Breast epithelium (tissue), 3 donors: ENCODE data around the gene APPL2.

Experiments used
- POLR2AphosphoS5 ChIP-seq, 3 donors: sonication (generic); formaldehyde crosslinking; IDR thresholded peaks; one replicate each; pipeline ENCODE4 v1.6.1; 2017; ENCODE audit warnings: antibody characterized with exemption in 3 of 3
- TF ChIP-seq, protein P1 (sequence below), 3 donors: fragments of 450-650 bp; IDR thresholded peaks; one replicate each; pipeline ENCODE4 v1.5.1; 2016 to 2017; ENCODE audit warnings: antibody characterized with exemption in 3 of 3, mild to moderate bottlenecking in 3 of 3, moderate library complexity in 3 of 3

DNA sequence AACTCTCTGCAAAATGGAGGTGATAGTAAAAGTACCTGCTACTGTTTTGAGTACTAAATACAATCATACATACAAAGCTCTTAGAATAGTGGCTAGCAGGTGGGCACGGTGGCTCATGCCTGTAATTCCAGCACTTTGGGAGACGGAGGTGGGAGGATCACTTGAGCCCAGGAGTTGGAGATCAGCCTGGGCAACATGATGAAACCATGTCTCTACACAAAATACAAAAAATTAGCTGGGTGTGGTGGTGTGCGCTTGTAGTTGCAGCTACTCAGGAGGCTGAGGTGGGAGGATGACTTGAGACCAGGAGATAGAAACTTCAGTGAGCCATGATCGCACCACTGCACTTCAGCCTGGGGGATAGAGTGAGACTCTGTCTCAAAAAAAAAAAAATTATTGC, 28.8 kb upstream of the APPL2 start:
- TF ChIP-seq POLR2AphosphoS5 (IDR thresholded peaks at IDR 0.05) = no peak
- TF ChIP-seq, protein P1, sequence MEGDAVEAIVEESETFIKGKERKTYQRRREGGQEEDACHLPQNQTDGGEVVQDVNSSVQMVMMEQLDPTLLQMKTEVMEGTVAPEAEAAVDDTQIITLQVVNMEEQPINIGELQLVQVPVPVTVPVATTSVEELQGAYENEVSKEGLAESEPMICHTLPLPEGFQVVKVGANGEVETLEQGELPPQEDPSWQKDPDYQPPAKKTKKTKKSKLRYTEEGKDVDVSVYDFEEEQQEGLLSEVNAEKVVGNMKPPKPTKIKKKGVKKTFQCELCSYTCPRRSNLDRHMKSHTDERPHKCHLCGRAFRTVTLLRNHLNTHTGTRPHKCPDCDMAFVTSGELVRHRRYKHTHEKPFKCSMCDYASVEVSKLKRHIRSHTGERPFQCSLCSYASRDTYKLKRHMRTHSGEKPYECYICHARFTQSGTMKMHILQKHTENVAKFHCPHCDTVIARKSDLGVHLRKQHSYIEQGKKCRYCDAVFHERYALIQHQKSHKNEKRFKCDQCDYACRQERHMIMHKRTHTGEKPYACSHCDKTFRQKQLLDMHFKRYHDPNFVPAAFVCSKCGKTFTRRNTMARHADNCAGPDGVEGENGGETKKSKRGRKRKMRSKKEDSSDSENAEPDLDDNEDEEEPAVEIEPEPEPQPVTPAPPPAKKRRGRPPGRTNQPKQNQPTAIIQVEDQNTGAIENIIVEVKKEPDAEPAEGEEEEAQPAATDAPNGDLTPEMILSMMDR (IDR thresholded peaks at IDR 0.05) = no peak
